ENCODE data around the gene CUL2.
"Not testable (repeated sequence)": the region's sequence is repeated elsewhere in the genome, so short reads cannot be mapped to it uniquely, and the experiment has no call there.

Gene CUL2

DNA sequence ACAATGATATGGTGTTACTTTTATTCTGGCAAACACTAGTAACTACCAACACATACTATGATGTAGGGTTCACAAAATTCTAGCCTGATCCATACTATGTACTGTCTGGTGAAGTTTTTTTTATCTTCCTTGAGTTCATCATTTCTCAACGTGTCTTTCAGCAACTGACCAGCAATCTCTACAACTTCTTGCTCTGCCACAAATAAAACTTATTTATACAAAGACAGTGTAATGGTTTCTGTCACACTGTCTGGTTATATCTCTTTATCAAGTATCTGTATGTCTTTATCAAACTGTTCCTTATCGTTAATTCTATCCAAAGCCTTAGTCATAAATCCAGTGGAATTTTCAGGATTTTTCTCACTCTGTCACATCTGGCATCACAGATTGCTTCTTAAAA lies 69.7 kb downstream of the CUL2 start:
- DNase-seq (ENCODE audit: low read depth in 2 of 3, low spot score in 2 of 3) = no peak

DNA sequence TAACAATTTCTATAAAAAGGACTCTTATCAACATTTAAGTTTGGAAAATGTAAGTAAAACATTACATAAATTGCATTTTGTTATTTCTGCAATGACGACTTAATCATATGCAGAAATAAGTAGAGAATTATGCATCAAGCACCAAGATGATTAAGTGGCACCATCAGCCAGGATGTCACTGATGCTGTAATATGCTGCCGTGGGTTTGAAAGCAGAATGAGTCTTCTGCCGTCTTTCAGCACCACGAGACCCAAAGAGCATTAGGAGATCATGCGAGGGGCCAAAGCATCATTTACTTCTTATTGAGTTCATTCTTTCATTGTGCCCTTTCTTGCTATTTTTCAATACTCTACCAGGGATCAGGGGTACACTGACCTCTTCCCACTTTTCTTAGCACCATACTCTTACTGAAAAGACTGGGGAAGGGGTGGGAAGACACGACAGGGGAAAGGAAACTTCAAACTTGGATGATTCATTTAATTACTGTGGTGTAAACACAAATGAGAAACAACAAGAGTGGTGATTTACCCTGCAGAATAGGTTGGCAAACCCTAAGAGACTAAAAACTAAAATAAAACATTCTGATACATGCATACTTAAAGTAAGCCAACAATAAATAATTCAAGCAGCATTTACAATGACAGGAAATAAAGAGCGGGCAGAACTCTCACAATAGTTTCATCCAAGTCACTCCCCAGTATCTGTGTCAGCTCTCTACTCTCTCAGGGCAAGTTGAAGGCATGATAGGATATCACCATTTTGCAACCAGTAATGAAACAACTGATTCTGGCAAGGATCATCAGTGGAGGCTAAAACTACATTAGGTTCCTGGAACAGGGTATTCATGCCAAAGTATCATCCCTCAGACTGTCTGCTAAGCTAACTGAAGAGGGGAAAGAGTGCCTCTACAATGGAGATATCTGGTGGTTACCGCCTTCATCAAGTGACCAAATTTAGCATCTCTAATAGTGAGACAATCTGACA lies 70.8 kb downstream of the CUL2 start:
- no peak for DNase-seq (ENCODE audit: low read depth in 2 of 3, low spot score in 2 of 3)

- no peak for DNase-seq (ENCODE audit: low read depth in 2 of 3, low spot score in 2 of 3)
Measured at GRCh38 chr10:35017608-35018007, 72.5 kb downstream of the CUL2 start.

GRCh38 chr10:35015843-35016408 lies 74.2 kb downstream of the CUL2 start:
- no peak for DNase-seq (ENCODE audit: low read depth in 2 of 3, low spot score in 2 of 3)

DNA sequence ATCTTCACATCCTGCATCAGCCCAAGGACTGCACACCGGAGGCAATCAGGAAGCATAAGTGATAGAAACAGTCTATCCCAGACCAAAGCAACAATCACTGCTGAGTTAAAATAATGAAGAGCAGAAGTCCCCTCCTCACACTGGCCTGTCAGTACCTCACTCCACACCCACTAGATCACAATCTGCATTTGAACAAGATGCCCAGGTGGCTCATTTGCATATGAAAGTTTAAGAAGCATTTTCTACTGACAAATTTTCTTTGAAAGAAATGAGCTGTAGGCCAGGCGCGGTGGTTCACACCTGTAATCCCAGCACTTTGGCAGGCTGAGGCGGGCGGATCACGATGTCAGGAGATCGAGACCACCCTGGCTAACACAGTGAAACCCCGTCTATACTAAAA lies 77.4 kb downstream of the CUL2 start:
- DNase-seq (ENCODE audit: low read depth in 2 of 3, low spot score in 2 of 3) = no peak

- no peak for DNase-seq (ENCODE audit: low read depth in 2 of 3, low spot score in 2 of 3)
Measured at GRCh38 chr10:35011771-35012191, 78.4 kb downstream of the CUL2 start.

GRCh38 chr10:35007858-35008301 lies 82.3 kb downstream of the CUL2 start:
- no peak for DNase-seq (ENCODE audit: low read depth in 2 of 3, low spot score in 2 of 3)

DNA sequence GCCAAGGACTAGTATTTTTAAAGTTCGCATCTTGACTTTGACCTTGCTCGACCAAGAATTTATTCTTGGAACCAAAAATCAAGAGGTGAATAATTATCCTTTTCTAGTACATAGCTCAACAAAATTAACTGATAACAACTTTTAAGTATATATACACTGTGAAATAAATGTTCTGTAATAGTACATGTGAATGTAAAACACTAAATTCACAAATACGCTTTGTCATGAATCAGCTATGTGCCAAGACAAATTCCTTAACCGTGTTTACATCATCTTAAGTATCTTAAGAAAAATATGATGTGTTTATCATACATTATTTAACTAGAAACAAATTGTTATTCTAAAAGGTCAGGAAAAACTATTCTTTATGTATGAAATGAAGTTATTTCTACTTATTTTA lies 83.3 kb downstream of the CUL2 start:
- no peak for DNase-seq (ENCODE audit: low read depth in 2 of 3, low spot score in 2 of 3)

- DNase-seq (ENCODE audit: low read depth in 2 of 3, low spot score in 2 of 3) = no peak
Measured at GRCh38 chr10:35005868-35006267, 84.3 kb downstream of the CUL2 start.

GRCh38 chr10:35004651-35005050 lies 85.5 kb downstream of the CUL2 start:
- no peak for DNase-seq (ENCODE audit: low read depth in 2 of 3, low spot score in 2 of 3)

GRCh38 chr10:35003906-35004305 lies 86.2 kb downstream of the CUL2 start:
- no peak for DNase-seq (ENCODE audit: low read depth in 2 of 3, low spot score in 2 of 3)

- DNase-seq (ENCODE audit: low read depth in 2 of 3, low spot score in 2 of 3) = no peak
Measured at GRCh38 chr10:35000936-35001335, 89.2 kb downstream of the CUL2 start.

GRCh38 chr10:34999532-34999931 lies 90.6 kb downstream of the CUL2 start:
- DNase-seq (ENCODE audit: low read depth in 2 of 3, low spot score in 2 of 3) = no peak

- no peak for DNase-seq (ENCODE audit: low read depth in 2 of 3, low spot score in 2 of 3)
Measured at GRCh38 chr10:34998940-34999339, 91.2 kb downstream of the CUL2 start.

DNA sequence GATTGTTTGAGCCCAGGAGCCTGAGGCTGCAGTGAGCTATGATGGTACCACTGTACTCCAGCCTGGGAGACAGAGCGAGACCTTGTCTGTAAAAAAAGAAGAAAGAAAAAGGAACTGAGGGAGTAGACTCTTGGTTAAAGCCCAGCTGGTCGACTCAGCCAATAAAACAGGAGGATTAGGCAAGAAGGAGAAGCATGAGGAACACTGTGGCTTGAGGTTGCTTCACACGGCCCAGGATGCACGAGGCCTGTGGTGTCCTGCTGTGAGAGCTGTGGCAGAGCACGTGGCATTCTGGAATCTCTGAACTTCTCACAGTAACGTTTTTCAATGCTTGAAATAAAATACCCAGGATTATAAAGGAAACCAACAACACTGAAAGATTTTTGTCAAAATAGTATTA lies 93.3 kb downstream of the CUL2 start:
- no peak for DNase-seq (ENCODE audit: low read depth in 2 of 3, low spot score in 2 of 3)

- no peak for DNase-seq (ENCODE audit: low read depth in 2 of 3, low spot score in 2 of 3)
Measured at GRCh38 chr10:34995925-34996324, 94.2 kb downstream of the CUL2 start.

DNA sequence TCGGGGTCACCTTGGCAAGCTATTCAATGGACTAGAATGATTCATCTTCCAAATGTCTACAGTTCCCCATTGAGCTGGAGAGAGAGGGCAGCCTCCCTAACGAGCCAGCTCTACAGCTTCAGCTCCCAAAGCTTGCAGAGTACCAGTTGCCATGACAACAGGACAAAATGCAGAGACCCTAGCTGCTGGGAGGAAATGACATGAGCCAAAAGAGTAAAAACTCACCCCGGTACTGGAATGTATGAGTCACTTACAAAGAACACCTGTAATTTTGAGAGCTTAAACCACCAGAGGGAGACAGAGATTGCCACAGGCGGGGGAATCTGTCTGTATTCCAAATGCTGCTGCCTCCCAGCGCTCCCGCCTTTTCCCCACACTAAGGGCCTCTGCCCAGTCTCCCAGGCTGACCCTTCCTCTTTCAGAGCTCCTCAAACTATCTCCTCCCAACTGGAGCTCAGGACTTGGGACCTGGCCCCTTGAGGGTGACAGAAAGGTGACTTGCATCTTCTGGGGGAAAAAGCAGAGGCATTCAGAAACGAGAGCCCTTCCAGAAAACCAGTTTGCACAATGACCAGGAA lies 95.5 kb downstream of the CUL2 start:
- peak; percentile 3 to 20 (median 9) for DNase-seq (ENCODE audit: low read depth in 2 of 3, low spot score in 2 of 3)

DNA sequence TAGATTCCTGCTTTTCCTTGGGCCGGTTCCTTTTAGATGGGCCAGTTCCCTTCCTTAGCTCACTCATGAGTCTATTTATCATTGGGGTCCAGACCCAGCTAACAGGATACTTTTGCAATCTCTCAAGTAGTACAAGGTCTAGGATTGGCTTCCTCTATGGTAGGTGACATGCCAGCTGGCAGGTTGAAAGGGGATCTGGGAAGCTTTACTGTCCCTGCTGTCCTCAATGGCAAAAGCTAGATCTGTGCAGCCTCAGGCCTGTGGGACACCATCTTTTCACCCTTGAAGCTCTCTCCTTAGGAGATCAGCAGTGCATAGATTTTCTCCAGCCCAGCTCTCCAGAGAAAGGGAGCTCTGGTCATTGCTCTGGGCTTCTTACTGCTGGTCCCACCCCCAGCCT lies 96.4 kb downstream of the CUL2 start:
- DNase-seq (ENCODE audit: low read depth in 2 of 3, low spot score in 2 of 3) = no peak

DNA sequence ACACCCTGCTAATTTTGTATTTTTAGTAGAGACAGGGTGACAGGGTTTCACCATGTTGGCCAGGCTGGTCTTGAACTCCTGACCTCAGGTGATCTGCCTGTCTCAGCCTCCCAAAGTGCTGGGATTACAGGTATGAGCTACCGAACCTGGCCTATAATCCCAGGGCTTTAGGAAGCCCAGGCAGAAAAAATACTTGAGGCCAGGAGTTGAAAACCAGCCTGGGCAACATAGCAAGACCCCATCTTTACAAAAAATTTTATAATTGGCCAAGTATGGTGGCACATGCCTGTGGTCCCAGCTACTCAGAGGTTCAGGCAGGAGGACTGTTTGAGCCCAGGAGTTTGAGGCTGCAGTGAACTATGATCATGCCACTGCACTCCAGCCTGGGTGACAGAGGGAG lies 99.0 kb downstream of the CUL2 start:
- DNase-seq (ENCODE audit: low read depth in 2 of 3, low spot score in 2 of 3) = not testable (repeated sequence)

GRCh38 chr10:34988397-34989067 lies 101.6 kb downstream of the CUL2 start:
- DNase-seq (ENCODE audit: low read depth in 2 of 3, low spot score in 2 of 3) = no peak

DNA sequence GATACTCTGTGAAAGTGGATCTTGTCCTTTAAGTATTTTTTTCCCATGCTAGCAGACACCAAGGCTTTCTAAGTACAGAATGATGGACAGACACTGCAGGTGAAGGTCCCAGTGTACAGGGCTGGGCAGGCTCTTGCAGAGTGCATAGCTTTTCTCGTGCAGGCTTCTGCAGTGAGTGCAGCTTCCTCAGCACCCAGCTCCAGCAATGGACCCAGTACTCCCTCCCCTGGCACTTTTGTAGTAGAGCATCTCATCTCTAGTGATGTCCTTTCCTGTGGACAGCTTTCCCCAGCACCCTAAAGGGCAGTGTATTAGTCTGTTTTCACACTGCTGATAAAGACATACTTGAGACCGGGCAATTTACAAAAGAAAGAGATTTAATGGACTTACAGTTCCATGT lies 104.3 kb downstream of the CUL2 start:
- no peak for DNase-seq (ENCODE audit: low read depth in 2 of 3, low spot score in 2 of 3)

DNA sequence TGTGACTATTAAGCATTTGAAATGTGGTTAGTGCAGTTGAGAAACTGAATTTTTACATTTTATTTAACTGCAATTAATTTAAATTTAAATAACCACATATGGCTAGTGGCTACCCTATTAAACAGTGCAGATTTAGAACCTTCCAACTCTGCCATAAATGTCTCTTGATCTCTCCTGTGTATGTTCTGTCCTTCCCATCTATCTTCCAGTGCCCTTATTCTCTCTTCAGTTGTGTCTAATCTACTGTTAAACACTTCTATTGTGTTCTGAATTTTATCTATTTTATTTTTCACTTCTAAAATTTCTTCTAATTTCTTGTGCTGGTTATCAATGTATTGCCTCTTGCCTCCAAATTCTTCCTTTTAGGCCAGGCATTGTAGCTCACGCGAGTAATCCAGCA lies 105.0 kb downstream of the CUL2 start:
- DNase-seq (ENCODE audit: low read depth in 2 of 3, low spot score in 2 of 3) = no peak

All from activated CD8-positive, alpha-beta memory T cell treated with anti-CD3 and anti-CD28 coated beads for 48 hours (primary cell).